Tongue (tissue), 2 donors: ENCODE results near the gene DIP2A. TPM values are rescaled to one million over a fixed set of nuclear protein-coding genes. Genes with fewer than 3 reads are reported as not detected.

Source experiments
- DNase-seq: peaks from one replicate; pipeline ENCODE4 v3.0.0-alpha.2; 2015
- total RNA-seq: library from RNA; depleted of rRNA; stranded (reverse); fragments of >200 nt; gene quantifications from one replicate; pipeline ENCODE4 v1.2.3, GENCODE V29; 2014

The DIP2A gene
- total RNA-seq, 1 donor from 2014 or later: 36.1 TPM

DNA sequence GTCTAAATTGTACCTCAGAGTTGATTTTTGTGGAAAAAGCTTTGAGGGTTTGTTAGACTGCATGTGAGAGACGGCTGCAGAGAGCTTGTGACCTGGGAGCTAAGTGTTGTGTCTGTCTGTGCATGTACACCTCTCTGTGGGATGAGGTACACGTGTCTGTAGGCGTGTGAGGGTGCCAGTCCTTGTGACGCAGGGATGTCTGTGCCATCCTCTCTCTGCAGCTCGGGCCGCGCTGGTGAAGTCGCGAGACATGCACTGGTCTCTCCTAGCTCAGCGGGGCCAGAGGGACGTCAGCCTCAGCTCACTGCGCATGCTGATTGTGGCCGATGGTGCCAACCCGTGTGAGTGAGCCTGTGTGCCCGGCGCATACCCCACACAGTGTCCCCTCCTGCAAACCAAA, 79.6 kb downstream of the DIP2A start:
- DNase-seq: no peak

DNA sequence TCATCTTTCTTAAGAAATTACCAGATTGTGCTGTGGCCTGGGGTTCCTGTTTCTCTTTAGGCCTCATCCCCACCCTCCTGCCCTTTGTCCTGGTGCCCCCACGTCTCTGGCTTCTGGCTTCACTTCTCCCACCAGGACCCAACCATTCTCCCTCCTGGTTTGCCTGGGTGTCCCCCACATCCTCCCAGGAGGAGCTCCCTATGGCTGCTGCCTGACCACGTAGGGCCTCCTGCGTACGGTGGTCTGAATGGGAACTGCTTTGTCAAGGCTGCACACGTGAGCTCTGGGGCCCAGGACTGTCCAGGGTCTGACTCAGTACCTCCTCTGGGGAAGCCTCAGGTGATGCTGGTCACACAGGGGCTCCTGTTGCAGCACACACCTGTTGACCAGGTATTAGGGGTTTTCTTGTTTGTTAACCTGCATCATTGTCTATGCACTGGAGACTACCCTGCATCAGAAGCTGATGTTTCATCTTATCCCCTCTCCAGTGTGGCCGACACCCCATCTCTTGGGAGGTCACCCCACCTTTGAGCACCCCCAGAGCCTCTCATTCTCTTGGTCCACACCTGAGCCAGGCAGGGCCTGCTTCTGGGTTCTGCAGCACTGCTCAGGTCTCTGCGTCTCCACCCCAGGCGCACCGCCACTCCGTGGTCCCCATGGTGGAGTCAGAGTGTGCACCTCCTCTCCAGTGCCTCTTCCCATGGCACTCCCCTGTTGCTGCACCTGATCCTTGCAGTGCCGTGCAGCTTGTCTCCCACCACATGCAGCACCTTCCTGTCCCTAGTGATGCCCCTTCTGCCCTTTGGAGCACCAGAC, 80.4 kb downstream of the DIP2A start:
- DNase-seq: no peak

DNA sequence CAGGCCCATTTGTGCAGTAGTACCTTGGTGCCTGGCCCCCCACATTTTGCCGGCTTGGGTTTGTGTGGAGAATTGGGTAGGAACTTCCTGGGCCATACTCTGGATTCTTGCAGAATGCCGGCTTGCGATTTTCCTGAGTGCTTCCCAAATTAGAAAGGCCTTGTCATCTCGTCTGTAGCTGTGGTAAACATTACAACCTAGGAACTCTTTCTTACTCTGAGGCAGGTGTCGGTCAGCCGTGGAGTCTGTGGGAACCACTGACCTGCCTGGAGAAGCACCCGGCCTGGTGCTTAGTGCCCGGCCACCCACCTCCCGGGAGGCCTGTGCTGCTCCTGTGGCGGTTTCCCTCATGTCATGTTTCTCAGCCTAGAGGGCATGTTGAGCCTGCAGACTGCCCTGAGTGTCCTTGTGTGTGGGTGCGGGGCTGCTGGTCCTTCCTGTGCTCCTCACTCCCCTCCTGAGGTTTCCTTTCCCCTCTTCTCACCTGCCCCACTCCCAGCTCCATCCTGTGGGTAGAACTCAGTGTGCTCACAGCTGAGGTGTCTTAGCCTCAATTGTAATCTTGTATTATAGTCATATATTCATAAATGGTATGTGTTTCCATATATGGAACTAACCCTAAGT, 81.5 kb downstream of the DIP2A start:
- DNase-seq: no peak

DNA sequence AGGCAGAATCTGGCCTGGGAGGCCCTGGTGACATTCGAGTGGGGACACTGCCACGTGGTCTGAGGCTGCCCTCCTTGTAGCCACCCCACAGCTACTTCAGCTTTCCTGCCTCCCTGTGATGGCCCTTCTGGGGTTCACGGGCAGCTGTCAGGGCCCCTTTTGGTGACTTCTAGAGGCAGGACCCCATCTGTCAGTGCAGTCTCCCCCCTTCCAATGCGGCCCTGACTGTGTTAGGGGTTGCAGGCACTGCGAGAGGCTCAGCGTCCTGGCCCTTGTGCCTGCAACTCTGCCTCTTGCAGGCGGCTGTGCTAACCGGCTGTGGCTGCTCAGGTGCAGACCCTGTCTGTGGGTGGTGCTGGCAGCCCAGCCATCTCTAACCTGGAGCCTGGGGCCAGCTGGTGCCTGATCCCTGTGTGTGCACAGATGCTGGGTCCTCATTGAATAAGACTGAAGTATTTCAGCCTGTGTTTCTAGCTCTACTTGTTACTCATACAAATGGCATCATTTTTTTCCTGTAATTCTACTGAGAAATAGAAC, 84.0 kb downstream of the DIP2A start:
- no peak for DNase-seq

DNA sequence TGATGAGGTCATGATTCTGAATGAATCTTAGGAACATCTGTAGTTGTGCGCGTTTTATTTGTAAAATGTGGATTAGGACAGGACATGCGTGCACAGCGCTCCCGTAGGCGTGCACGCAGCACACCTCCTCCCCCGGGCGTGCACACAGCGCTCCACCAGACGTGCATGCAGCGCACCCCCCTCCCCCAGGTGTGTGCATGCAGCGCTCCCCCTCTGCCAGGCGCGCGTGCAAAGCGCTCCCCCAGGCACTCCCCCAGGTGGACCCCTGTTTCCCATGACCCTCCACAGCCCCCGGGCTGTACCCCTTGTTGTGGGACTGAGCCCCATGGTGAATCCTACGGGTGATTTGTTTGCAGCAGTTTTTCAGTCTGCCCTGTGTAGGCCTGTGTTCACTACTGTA, 84.6 kb downstream of the DIP2A start:
- DNase-seq: no peak

DNA sequence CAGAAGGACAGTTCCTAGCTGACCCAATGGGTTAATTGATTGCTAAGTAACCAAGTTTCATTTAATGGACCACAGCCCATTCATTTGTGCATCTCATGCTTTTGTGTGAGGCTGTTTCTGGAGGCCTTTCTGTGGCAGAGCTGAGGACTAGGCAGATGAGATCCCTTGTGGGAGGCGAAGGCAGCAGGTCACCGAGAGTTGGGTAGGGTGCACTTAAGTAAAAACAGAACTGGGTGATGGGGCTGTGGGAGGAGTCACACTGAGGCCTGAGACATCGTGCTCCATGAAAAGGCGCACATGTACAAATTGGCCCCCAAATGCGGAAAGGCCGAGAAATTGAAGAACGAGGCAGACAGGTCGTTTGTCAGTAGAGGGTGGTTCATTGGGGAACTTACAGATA, 85.3 kb downstream of the DIP2A start:
- DNase-seq: no peak

DNA sequence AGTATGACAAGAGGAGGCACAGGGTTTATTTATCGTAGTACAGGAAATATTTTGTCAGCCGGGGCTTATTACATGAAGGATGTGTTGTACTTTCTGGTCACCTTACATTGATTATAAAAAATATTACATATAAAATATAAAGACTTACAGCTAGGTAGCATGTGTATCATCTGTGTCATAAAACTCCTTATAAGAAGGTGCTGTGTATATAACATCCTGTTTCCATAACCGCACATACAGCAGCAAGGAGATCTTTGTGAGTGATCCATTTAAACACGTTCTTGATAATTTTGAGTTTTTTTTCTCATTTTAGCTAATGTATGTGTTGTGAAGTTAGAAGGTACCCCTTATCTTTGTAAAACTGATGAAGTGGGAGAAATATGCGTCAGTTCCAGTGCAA, 86.1 kb downstream of the DIP2A start:
- DNase-seq: no peak

DNA sequence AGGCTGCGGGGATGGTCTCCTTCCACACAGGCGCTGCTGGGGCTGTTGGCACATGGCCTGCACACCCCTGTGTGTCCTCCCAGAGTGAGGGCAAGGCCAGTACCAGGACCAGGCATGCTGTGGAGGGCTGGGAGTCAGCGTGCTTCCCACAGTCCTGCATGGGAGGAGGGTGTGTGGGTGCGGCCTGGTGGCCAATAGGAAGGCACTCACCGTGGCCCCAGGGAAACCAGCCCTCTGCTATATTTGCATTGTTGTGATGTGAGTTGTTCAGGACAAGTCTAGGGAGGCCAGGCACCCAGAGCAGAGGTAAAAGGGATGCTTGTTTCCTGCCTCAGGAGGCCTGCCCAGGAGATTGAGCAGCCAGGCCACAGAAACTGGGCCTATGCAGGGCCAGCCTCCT, 86.7 kb downstream of the DIP2A start:
- no peak for DNase-seq

DNA sequence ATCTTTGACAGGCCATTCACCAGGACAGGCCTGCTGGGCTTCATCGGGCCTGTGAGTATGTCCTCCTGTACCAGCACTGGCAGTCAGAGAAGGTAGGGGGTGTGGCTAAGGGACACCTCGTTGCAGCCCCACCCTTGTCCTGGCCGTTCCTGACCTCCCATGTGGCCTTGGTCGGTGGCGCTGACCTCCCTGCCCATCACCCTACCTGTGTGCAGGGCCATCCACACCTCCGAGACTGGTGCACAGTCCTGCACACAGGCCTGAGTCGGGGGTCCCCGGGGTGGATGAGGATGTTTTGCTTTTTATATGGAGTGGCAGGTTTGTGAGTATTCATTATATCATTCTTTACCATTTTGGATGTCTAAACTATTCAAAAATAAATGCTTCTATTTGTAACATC, 87.2 kb downstream of the DIP2A start:
- no peak for DNase-seq

DNA sequence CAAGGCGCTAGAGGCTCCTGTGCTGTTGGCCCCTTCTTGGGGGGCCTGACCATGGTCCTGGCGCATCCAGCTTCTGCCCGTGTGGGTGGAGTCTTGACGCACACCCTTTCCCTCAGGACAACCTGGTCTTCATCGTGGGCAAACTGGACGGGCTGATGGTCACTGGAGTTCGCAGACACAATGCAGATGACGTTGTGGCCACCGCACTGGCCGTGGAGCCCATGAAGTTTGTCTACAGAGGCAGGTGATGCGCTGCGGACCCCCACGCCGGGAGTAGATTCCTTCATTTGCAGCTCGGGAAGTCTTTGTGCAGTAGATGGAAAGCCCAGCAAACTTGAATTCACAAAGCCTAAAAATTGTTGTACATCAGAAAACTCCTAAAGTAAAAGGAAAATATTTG, 88.1 kb downstream of the DIP2A start:
- no peak for DNase-seq

DNA sequence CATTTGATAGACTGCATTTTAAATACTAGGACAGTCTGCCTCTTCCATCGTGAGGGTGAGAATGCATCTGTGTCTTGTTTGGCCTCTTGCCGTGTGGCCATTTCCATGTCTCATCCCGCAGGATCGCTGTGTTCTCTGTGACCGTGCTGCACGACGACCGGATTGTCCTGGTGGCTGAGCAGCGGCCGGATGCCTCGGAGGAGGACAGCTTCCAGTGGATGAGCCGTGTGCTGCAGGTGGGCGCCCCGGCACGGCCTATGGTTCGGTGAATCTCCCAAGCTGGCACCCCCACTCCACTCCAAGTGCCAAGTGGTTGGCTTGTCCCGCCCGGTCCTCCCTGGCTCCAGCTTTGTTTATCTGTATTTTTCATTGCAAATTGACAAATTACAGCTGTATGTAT, 91.0 kb downstream of the DIP2A start:
- no peak for DNase-seq

DNA sequence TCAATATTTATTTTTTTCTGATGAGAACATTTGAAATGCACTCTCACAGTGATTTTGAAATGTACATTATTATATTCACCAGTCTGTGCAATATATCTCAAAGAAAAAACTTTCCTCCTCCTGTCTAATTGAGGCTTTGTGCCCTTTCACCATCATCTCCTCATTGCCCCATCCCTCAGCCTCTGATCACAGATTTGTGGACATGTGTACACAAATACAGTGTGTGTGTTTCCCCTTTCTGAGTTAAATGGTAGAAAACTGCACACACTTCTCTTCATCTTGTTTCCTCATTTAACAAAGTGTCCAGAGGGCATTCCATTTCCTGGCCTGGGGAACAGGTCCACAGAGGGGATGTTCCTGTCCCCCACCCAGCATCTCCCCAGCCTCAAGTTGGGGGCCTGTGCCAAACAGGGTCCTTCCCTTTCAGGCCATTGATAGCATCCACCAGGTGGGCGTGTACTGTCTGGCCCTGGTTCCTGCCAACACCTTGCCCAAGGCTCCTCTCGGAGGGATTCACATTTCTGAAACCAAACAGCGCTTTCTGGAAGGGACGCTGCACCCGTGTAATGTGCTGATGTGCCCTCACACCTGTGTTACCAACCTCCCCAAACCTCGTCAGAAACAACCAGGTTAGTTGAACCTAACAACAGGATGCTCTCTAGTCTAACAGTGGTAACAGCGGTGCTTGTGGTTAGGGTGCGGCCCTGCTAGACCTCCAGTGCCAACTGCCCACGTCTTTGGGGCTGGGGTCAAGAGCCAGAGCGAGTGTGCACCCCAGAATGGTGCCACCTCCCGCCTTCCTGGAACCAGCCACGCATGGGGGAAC, 91.6 kb downstream of the DIP2A start:
- no peak for DNase-seq

DNA sequence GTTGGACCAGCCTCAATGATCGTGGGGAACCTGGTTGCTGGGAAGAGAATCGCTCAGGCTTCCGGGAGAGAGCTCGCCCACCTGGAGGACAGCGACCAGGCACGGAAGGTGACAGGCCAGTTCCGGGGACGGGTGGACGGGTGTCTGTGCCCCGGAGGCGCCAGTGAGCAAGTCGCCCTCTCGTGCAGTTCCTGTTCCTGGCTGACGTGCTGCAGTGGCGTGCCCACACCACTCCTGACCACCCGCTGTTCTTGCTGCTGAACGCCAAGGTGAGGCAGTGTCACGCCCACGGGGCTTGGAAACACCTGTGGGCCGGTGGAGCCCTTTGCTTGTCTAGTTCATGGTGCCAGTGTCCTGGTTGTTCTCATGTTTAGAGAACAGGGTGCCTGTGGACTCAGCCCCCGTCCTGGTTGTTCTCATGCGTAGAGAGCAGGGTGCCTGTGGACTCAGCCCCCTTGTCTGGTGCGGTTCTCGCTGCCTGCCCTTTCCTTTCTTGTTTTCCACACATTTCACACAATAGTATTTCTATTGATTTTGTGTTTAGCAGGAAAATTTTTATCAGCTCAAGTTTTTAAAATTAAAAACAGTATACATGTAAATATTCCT, 93.0 kb downstream of the DIP2A start:
- no peak for DNase-seq

DNA sequence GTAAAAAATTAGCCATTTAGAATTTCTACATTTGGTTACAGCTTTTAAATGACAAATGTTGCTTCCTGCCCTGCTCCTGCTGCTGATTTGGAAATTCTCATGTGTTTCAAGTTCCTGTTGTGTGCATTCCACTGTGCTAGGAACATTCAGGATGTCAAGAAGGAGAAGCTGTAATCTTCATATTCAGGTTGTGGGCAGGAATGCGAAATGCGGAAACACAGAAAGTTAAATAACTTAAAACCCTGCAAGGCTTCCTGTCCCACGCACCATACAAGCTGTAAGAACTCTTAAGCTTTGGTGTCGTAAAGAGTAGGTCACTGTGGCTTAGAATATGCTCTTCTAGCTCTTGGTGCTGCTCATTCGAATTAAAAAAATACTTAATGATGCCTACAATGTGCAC, 93.6 kb downstream of the DIP2A start:
- peak; percentile 8 for DNase-seq

DNA sequence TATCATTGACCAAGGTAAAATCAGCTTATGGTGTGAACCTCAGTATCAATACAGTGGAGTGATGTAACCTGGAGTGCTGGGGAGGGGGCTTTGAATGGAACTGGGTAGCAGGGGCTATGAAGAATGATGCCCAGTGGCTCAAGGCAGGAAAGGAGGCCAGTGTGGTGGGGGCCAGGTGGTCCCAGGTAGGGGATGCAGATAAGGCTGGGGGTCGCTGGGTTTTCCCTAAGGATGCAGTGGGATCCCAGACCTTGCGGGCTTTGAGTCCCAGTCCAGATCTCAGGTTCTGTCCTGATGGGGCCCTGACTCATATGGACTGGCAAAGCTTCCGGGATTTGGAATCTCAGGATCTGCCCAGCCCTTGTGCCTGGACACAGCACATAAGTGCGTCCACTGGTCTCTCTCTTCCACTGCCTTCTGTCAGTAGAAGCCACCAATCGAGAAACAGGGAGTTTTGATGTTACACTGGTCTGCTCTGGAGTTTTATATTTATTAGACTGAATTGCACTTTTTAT, 94.2 kb downstream of the DIP2A start:
- DNase-seq: no peak

DNA sequence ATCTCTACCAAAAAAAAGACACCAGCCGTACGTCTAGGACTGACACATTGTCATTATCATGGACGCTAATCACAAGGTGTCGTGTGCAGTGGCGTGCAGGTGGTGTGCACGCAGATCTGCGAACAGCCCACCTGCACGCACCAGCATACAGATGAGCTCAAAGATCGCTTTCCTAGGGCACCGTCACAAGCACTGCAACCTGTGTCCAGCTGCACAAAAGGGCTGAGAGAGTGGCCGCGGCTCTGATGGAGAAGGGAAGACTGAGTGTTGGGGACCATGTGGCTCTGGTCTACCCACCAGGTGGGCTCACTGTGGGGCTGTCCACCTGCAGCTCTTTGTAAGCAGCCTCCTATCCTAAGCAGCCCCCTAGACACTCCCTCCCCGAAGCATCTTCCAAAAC, 95.3 kb downstream of the DIP2A start:
- no peak for DNase-seq

DNA sequence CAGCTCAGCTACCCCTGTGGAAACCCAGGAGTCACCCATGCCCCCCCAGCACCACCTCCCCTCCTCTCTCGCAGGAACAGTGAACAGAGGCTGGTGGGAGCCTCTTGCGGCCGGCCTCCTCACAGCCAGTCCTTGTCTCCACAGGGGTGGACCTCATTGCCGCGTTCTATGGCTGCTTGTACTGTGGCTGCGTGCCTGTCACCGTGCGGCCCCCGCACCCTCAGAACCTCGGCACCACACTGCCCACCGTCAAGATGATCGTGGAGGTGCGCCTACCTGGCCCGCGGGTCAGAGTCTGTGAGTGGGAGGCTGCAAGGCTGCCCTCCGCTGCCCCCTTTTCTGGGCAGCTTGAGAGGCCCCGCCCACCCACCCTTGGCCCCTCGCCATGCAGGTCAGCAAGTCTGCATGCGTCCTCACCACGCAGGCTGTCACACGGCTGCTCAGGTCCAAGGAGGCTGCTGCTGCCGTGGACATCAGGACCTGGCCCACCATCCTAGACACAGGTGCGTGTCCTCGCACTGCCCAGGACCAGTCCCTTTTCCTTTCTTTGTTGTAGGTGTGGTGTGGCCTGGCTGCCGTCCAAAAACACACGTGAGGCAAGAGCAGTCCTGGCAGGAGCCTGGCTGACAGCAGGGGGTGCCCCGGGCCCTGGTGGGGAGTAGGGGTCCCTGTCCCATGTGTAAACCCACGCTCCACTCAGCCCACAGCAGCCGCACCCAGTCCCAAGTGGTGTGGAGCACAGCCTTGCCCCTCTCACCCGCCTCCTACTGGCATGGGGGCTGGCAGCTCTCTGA, 95.9 kb downstream of the DIP2A start:
- DNase-seq: no peak

DNA sequence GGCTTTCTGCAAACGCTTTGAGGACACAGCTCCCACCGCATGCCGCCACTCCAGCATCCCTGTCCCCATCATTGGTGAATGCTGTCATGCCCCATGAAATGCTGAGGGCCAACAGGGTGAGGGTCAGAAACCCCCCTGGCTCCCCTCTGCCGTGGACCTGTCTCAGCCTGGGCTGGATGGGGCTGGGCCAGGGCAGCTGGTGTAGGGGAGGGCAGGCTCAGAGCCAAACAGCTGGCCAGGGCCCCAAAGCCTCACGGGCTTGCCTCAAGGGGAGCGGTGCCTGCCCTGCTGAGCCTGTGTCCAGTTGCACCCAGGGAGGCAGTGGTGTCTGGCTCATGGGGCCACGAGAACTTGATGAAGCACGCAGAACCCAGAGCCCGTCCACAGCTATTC, 96.5 kb downstream of the DIP2A start:
- DNase-seq: no peak

DNA sequence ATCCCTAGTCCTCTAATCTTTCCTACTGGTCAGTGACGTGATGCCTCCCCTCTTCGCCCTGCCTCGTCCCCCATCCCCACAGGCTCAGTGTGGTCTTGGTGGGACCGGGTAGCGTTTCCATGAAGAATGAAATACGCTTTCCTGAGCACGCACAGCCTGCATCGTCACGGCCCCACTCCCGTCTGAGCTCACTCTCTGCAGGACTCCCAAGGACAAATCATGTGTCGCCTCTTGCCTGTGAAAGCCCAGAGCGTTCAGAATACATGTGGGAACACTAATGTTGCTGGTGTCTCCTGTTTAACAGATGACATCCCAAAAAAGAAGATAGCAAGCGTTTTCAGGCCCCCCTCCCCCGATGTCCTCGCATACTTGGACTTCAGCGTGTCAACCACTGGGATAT, 97.0 kb downstream of the DIP2A start:
- DNase-seq: no peak

DNA sequence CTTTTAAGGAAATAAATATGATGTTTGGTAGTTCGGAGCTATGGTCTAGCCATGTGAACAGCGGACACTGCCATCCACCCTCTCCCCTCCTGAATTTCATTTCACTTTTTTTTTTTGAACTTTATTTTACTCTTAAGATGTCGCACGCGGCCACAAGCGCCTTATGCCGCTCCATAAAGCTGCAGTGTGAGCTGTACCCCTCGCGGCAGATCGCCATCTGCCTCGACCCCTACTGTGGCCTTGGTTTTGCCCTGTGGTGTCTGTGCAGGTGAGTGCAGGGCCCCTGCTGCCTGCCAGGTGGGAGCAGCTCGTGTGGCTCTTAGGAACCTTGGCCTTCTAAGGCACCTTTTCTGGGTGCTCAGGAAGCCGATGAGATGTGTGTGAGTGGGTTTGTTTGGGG, 98.1 kb downstream of the DIP2A start:
- DNase-seq: no peak

DNA sequence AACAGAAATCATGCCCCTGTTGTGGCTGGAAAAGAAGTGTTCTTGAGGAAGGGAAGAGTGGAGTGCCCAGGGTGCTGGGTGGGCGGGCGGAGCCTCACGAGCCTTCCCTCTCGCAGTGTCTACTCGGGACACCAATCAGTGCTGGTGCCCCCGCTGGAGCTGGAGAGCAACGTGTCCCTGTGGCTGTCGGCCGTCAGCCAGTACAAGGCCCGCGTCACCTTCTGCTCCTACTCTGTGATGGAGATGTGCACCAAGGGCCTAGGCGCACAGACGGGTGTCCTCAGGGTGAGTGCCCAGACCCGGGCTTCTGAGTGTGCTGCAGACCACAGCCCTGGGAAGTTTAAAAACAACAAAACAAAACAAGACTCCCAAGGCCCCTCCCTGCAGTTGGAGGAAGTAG, 98.8 kb downstream of the DIP2A start:
- no peak for DNase-seq
